ENCODE data around the gene SLFNL1. TPM values are rescaled to one million over a fixed set of nuclear protein-coding genes. Genes with fewer than 3 reads are reported as not detected.

The SLFNL1 gene
- 0.07 TPM for polyA plus RNA-seq (2013, experiment 1 of 2)
- polyA plus RNA-seq (2013, experiment 2 of 2) = 0.01 TPM

GRCh38 chr1:41021526-41022308 is at the start of gene SLFNL1:
SLFNL1 (minus strand) TSS chr1:41021725; CDS start chr1:41020660, 1,065 bp downstream.
- H2BK120ac ChIP-seq (ENCODE audit: low read depth, low read length) = no peak within 1 kb of the TSS
- DNase-seq (ENCODE audit: low spot score) = no peak
- H3K4me3 ChIP-seq (ENCODE audit: low read length in 2 of 2) = no peak within 1 kb of the TSS
- no peak within 1 kb of the TSS for H3K4ac ChIP-seq (ENCODE audit: low read length)
- H3K4me2 ChIP-seq (ENCODE audit: insufficient read depth, low read length, poor library complexity, severe bottlenecking) = no peak within 1 kb of the TSS
- no CpG with 5 or more reads among the region's 12 CpGs for WGBS, 2 donors (ENCODE audit: extremely low coverage in 2 of 2, insufficient read length in 2 of 2, insufficient replicate concordance in 1 of 2)
- no peak within 1 kb of the TSS for H2AK5ac ChIP-seq (ENCODE audit: low read depth, low read length)
- peak within 1 kb of the TSS; percentile 3 for H2BK5ac ChIP-seq (ENCODE audit: low read length)
- H3K4me1 ChIP-seq (ENCODE audit: control insufficient read depth in 2 of 2, insufficient read depth in 1 of 2, low read depth in 1 of 2, low read length in 2 of 2) = peaks cover 3 to 13% of the 10 kb centered on the region in 2 donors
- no peak within 1 kb of the TSS for H4K8ac ChIP-seq (ENCODE audit: low read depth, low read length)
- no peak within 1 kb of the TSS for H2AFZ ChIP-seq (ENCODE audit: low read length)
- no peak within 1 kb of the TSS for H2BK15ac ChIP-seq (ENCODE audit: low read length)
- H3K36me3 ChIP-seq (replicated peaks in 1 of 2; ENCODE audit: control insufficient read depth in 2 of 2, insufficient read depth in 2 of 2, low read length in 2 of 2) = peaks cover 14 to 47% of the 10 kb centered on the region in 2 donors
- peak within 1 kb of the TSS; percentile 61 for H3K18ac ChIP-seq (ENCODE audit: low read length)
- H3K79me1 ChIP-seq (ENCODE audit: low read depth, low read length) = no peaks in the 10 kb centered on the region
- no peak within 1 kb of the TSS for H3K14ac ChIP-seq (ENCODE audit: low read length)
- no peak within 1 kb of the TSS for H3K27ac ChIP-seq (replicated peaks; ENCODE audit: low read length)
- H2BK12ac ChIP-seq (ENCODE audit: low read length) = no peak within 1 kb of the TSS
- no peaks in the 10 kb centered on the region for H3K27me3 ChIP-seq (ENCODE audit: control insufficient read depth in 3 of 3, insufficient read depth in 3 of 3, low read depth in 1 of 3, low read length in 3 of 3)
- peak within 1 kb of the TSS; percentile 3 for H3K23ac ChIP-seq (ENCODE audit: low read depth, low read length, poor library complexity)
- H3K9ac ChIP-seq (ENCODE audit: low read depth, low read length, poor library complexity) = no peak within 1 kb of the TSS
- no peaks in the 10 kb centered on the region for H3K9me3 ChIP-seq (replicated peaks in 1 of 2; ENCODE audit: control insufficient read depth in 2 of 2, insufficient read depth in 1 of 2, low read depth in 1 of 2, low read length in 2 of 2)
- no peak within 1 kb of the TSS for H4K91ac ChIP-seq (ENCODE audit: low read depth, low read length, poor library complexity)

GRCh38 chr1:41056907-41057306 is 35.4 kb upstream of the SLFNL1 start:
- whole genome bisulfite sequencing, 2 donors (ENCODE audit: extremely low coverage in 2 of 2, insufficient read length in 2 of 2, insufficient replicate concordance in 1 of 2) = no CpG with 5 or more reads among the region's 5 CpGs
- H3K4me1 ChIP-seq (ENCODE audit: control insufficient read depth in 2 of 2, insufficient read depth in 1 of 2, low read depth in 1 of 2, low read length in 2 of 2) = peaks cover 0 to 4% of the 10 kb centered on the region in 2 donors
- no peak for DNase-seq (ENCODE audit: low spot score)
- H2BK120ac ChIP-seq (ENCODE audit: low read depth, low read length) = no peak overlapping the region
- no peak overlapping the region for H4K91ac ChIP-seq (ENCODE audit: low read depth, low read length, poor library complexity)
- no peak overlapping the region for H3K4me3 ChIP-seq (ENCODE audit: low read length in 2 of 2)
- no peak overlapping the region for H2AK5ac ChIP-seq (ENCODE audit: low read depth, low read length)
- no peak overlapping the region for H3K9ac ChIP-seq (ENCODE audit: low read depth, low read length, poor library complexity)
- no peak overlapping the region for H3K4me2 ChIP-seq (ENCODE audit: insufficient read depth, low read length, poor library complexity, severe bottlenecking)
- H4K8ac ChIP-seq (ENCODE audit: low read depth, low read length) = no peak overlapping the region
- H3K27ac ChIP-seq (replicated peaks; ENCODE audit: low read length) = no peak overlapping the region
- H3K79me1 ChIP-seq (ENCODE audit: low read depth, low read length) = no peaks in the 10 kb centered on the region
- no peak overlapping the region for H3K18ac ChIP-seq (ENCODE audit: low read length)
- no peak overlapping the region for H2AFZ ChIP-seq (ENCODE audit: low read length)
- no peak overlapping the region for H2BK12ac ChIP-seq (ENCODE audit: low read length)
- no peak overlapping the region for H3K4ac ChIP-seq (ENCODE audit: low read length)
- no peaks in the 10 kb centered on the region for H3K27me3 ChIP-seq (ENCODE audit: control insufficient read depth in 3 of 3, insufficient read depth in 3 of 3, low read depth in 1 of 3, low read length in 3 of 3)
- peaks cover 17 to 65% of the 10 kb centered on the region in 2 donors for H3K36me3 ChIP-seq (replicated peaks in 1 of 2; ENCODE audit: control insufficient read depth in 2 of 2, insufficient read depth in 2 of 2, low read length in 2 of 2)
- H3K9me3 ChIP-seq (replicated peaks in 1 of 2; ENCODE audit: control insufficient read depth in 2 of 2, insufficient read depth in 1 of 2, low read depth in 1 of 2, low read length in 2 of 2) = peaks cover 7 to 21% of the 10 kb centered on the region in 2 donors
- no peak overlapping the region for H2BK15ac ChIP-seq (ENCODE audit: low read length)
- no peak overlapping the region for H3K23ac ChIP-seq (ENCODE audit: low read depth, low read length, poor library complexity)
- no peak overlapping the region for H3K14ac ChIP-seq (ENCODE audit: low read length)
- H2BK5ac ChIP-seq (ENCODE audit: low read length) = no peak overlapping the region

- Histone ChIP-seq H3K4me2 (ENCODE audit: insufficient read depth, low read length, poor library complexity, severe bottlenecking) (no peak overlapping the region), H3K4ac (ENCODE audit: low read length) (no peak overlapping the region), H3K4me3 (ENCODE audit: low read length in 2 of 2) (no peak overlapping the region), H2BK120ac (ENCODE audit: low read depth, low read length) (no peak overlapping the region), H3K27ac (replicated peaks; ENCODE audit: low read length) (no peak overlapping the region), H3K23ac (ENCODE audit: low read depth, low read length, poor library complexity) (no peak overlapping the region), H4K8ac (ENCODE audit: low read depth, low read length) (no peak overlapping the region), H2AK5ac (ENCODE audit: low read depth, low read length) (no peak overlapping the region), H3K9me3 (replicated peaks in 1 of 2; ENCODE audit: control insufficient read depth in 2 of 2, insufficient read depth in 1 of 2, low read depth in 1 of 2, low read length in 2 of 2) (no peaks in the 10 kb centered on the region), H2AFZ (ENCODE audit: low read length) (no peak overlapping the region), H2BK12ac (ENCODE audit: low read length) (no peak overlapping the region), H3K4me1 (ENCODE audit: control insufficient read depth in 2 of 2, insufficient read depth in 1 of 2, low read depth in 1 of 2, low read length in 2 of 2) (peaks cover 0 to 4% of the 10 kb centered on the region in 2 donors), H3K79me1 (ENCODE audit: low read depth, low read length) (no peaks in the 10 kb centered on the region), H3K14ac (ENCODE audit: low read length) (no peak overlapping the region), H4K91ac (ENCODE audit: low read depth, low read length, poor library complexity) (no peak overlapping the region), H3K9ac (ENCODE audit: low read depth, low read length, poor library complexity) (no peak overlapping the region), H2BK5ac (ENCODE audit: low read length) (no peak overlapping the region), H3K27me3 (ENCODE audit: control insufficient read depth in 3 of 3, insufficient read depth in 3 of 3, low read depth in 1 of 3, low read length in 3 of 3) (no peaks in the 10 kb centered on the region), H3K18ac (ENCODE audit: low read length) (no peak overlapping the region), H3K36me3 (replicated peaks in 1 of 2; ENCODE audit: control insufficient read depth in 2 of 2, insufficient read depth in 2 of 2, low read length in 2 of 2) (peaks cover 14 to 67% of the 10 kb centered on the region in 2 donors), H2BK15ac (ENCODE audit: low read length) (no peak overlapping the region)
- DNase-seq (ENCODE audit: low spot score) = no peak
- WGBS, 2 donors (ENCODE audit: extremely low coverage in 2 of 2, insufficient read length in 2 of 2, insufficient replicate concordance in 1 of 2) = no CpG with 5 or more reads among the region's 2 CpGs
Measured at GRCh38 chr1:41053316-41053715, 31.8 kb upstream of the SLFNL1 start.

GRCh38 chr1:41051022-41051421 is 29.5 kb upstream of the SLFNL1 start:
- no peak overlapping the region for H3K14ac ChIP-seq (ENCODE audit: low read length)
- no peaks in the 10 kb centered on the region for H3K79me1 ChIP-seq (ENCODE audit: low read depth, low read length)
- no peak overlapping the region for H3K4me2 ChIP-seq (ENCODE audit: insufficient read depth, low read length, poor library complexity, severe bottlenecking)
- no peaks in the 10 kb centered on the region for H3K27me3 ChIP-seq (ENCODE audit: control insufficient read depth in 3 of 3, insufficient read depth in 3 of 3, low read depth in 1 of 3, low read length in 3 of 3)
- H3K4me3 ChIP-seq (ENCODE audit: low read length in 2 of 2) = no peak overlapping the region
- H4K8ac ChIP-seq (ENCODE audit: low read depth, low read length) = no peak overlapping the region
- H3K4ac ChIP-seq (ENCODE audit: low read length) = no peak overlapping the region
- no peak overlapping the region for H2AFZ ChIP-seq (ENCODE audit: low read length)
- WGBS, 2 donors (ENCODE audit: extremely low coverage in 2 of 2, insufficient read length in 2 of 2, insufficient replicate concordance in 1 of 2) = no CpG with 5 or more reads among the region's 1 CpG
- H3K36me3 ChIP-seq (replicated peaks in 1 of 2; ENCODE audit: control insufficient read depth in 2 of 2, insufficient read depth in 2 of 2, low read length in 2 of 2) = peaks cover 24 to 72% of the 10 kb centered on the region in 2 donors
- H3K18ac ChIP-seq (ENCODE audit: low read length) = no peak overlapping the region
- no peak overlapping the region for H3K27ac ChIP-seq (replicated peaks; ENCODE audit: low read length)
- no peak for DNase-seq (ENCODE audit: low spot score)
- no peak overlapping the region for H2BK5ac ChIP-seq (ENCODE audit: low read length)
- H3K4me1 ChIP-seq (ENCODE audit: control insufficient read depth in 2 of 2, insufficient read depth in 1 of 2, low read depth in 1 of 2, low read length in 2 of 2) = peaks cover 0 to 5% of the 10 kb centered on the region in 2 donors
- no peaks in the 10 kb centered on the region for H3K9me3 ChIP-seq (replicated peaks in 1 of 2; ENCODE audit: control insufficient read depth in 2 of 2, insufficient read depth in 1 of 2, low read depth in 1 of 2, low read length in 2 of 2)
- no peak overlapping the region for H4K91ac ChIP-seq (ENCODE audit: low read depth, low read length, poor library complexity)
- H2BK120ac ChIP-seq (ENCODE audit: low read depth, low read length) = no peak overlapping the region
- no peak overlapping the region for H3K9ac ChIP-seq (ENCODE audit: low read depth, low read length, poor library complexity)
- no peak overlapping the region for H2BK12ac ChIP-seq (ENCODE audit: low read length)
- H2BK15ac ChIP-seq (ENCODE audit: low read length) = no peak overlapping the region
- no peak overlapping the region for H3K23ac ChIP-seq (ENCODE audit: low read depth, low read length, poor library complexity)
- no peak overlapping the region for H2AK5ac ChIP-seq (ENCODE audit: low read depth, low read length)

Data from neuronal stem cell (in vitro differentiated cells).